HG03565 (cell line): ENCODE data around the gene SDK1.

Experiments used
- ATAC-seq: cut with Tn5 transposase; IDR thresholded peaks from one replicate; pipeline ENCODE4 v1.9.1; 2021; ENCODE audit warnings: mild to moderate bottlenecking, moderate library complexity; ENCODE audit not compliant: unreplicated experiment

SDK1 gene

GRCh38 chr7:4110438-4110837 is 809.4 kb downstream of the SDK1 start:
- no peak for ATAC-seq

- no peak for ATAC-seq
Measured at GRCh38 chr7:4111166-4111565, 810.1 kb downstream of the SDK1 start.

- no peak for ATAC-seq
Measured at GRCh38 chr7:4113271-4113670, 812.2 kb downstream of the SDK1 start.

GRCh38 chr7:4113976-4114375 is 812.9 kb downstream of the SDK1 start:
- no peak for ATAC-seq

GRCh38 chr7:4115442-4115841 is 814.4 kb downstream of the SDK1 start:
- ATAC-seq, result no peak

GRCh38 chr7:4115941-4116610 is 815.0 kb downstream of the SDK1 start:
- no peak for ATAC-seq

- no peak for ATAC-seq
Measured at GRCh38 chr7:4119848-4120247, 818.8 kb downstream of the SDK1 start.

GRCh38 chr7:4123346-4123745 is 822.3 kb downstream of the SDK1 start:
- ATAC-seq, result no peak

- no peak for ATAC-seq
Measured at GRCh38 chr7:4123823-4124222, 822.8 kb downstream of the SDK1 start.

- no peak for ATAC-seq
Measured at GRCh38 chr7:4124556-4125477, 823.8 kb downstream of the SDK1 start.

GRCh38 chr7:4127909-4128560 is 827.0 kb downstream of the SDK1 start:
- no peak for ATAC-seq

- no peak for ATAC-seq
Measured at GRCh38 chr7:4129481-4130122, 828.5 kb downstream of the SDK1 start.

GRCh38 chr7:4131063-4131462 is 830.0 kb downstream of the SDK1 start:
- no peak for ATAC-seq

GRCh38 chr7:4132221-4132620 is 831.2 kb downstream of the SDK1 start:
- ATAC-seq, result no peak

- no peak for ATAC-seq
Measured at GRCh38 chr7:4133491-4134044, 832.5 kb downstream of the SDK1 start.

- ATAC-seq, result no peak
Measured at GRCh38 chr7:4134204-4134603, 833.2 kb downstream of the SDK1 start.

- ATAC-seq, result no peak
Measured at GRCh38 chr7:4134631-4135030, 833.6 kb downstream of the SDK1 start.

- ATAC-seq, result no peak
Measured at GRCh38 chr7:4135301-4135700, 834.2 kb downstream of the SDK1 start.

GRCh38 chr7:4136036-4136435 is 835.0 kb downstream of the SDK1 start:
- ATAC-seq, result no peak

- no peak for ATAC-seq
Measured at GRCh38 chr7:4136501-4137110, 835.6 kb downstream of the SDK1 start.
